T-helper 1 cell treated with Interleukin-12 subunit alpha and Interleukin-12 subunit beta and Interleukin-4 antibody, amounts not matched to agents 30 ng/mL and 1 ng/mL, for 36 hours (primary cell): Measurements from ENCODE around the gene ESYT1. TPM values are rescaled to one million over a fixed set of nuclear protein-coding genes. Genes with fewer than 3 reads are reported as not detected.

Experiments
- intact Hi-C: fragments of 100-400 bp; cut with micrococcal nuclease; formaldehyde crosslinking; loops from one replicate; pipeline ENCODE4 v1.15.1; 2024
- total RNA-seq: library from RNA; stranded (reverse); gene quantifications from 2 replicates; pipeline ENCODE4 v1.2.3, GENCODE V29; 2022

ESYT1 gene
- total RNA-seq, 1 donor from 2014 or later, result 261 TPM

- intact Hi-C loops, result loop anchor here (1.0 to 5.0 kb wide), 13 partner anchors 8 to 1156 kb away; partner anchors contain the start of genes ANKRD52, COQ10A, CS and MYL6
Observed at GRCh38 chr12:56126732-56127239, 1.3 kb upstream of the ESYT1 start.

DNA sequence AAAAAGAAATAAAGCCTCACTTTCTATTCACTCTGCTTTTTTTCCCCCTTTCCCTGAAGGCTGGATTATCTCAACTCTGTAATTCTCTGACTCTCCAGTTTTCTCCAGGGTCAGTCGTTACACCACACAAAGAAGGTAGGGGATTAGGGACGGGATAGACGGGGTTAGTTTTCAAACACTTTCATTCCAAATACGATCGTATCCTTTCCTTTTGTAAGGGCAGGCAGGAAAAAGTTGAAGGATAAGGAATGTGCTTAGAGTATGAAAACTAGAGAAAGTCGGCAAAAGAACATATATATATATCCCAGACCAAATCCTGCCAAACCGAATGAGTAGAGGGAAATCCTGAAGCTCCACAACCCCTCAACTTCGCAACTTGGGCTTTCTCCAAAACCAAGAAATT lies 581 bp upstream of the ESYT1 start:
- intact Hi-C loops, result loop anchor here (1.0 to 5.0 kb wide), 5 partner anchors 23 to 1155 kb away; partner anchors contain the start of genes ANKRD52, COQ10A, PA2G4 and TIMELESS

- intact Hi-C loops, result loop anchor here (1.0 to 5.0 kb wide), 5 partner anchors 10 to 1154 kb away; partner anchors contain the start of genes PYM1 and SPRYD4
Observed at GRCh38 chr12:56128670-56129205, 671 bp downstream of the ESYT1 start.

- intact Hi-C loops, result loop anchor here (1.0 to 5.0 kb wide), 3 partner anchors 9 to 1153 kb away; partner anchors contain the start of gene SPRYD4
Observed at GRCh38 chr12:56129206-56129941, 1.3 kb downstream of the ESYT1 start.

- intact Hi-C loops, result loop anchor here (1.0 to 5.0 kb wide), 3 partner anchors 8 to 1152 kb away; partner anchors contain the start of gene SPRYD4
Observed at GRCh38 chr12:56129942-56130495, 2.0 kb downstream of the ESYT1 start.

DNA sequence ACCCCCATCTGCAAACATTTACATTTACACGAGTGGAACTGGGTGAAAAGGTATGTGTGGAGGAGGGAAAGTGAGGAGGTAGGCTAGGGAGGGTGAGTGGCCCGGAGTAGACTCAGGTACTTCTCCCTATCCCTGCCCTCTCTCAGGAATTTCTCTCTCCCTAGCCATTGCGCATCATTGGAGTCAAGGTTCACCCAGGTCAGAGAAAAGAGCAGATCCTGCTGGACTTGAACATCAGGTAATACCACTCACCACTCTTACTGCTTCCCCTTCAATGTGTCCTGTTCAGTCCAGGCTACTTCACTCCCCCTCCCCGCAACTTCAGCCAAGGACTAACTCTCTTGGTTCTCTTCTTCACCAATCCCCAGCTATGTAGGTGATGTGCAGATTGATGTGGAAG lies 2.8 kb downstream of the ESYT1 start:
- intact Hi-C loops, result no loop called here

DNA sequence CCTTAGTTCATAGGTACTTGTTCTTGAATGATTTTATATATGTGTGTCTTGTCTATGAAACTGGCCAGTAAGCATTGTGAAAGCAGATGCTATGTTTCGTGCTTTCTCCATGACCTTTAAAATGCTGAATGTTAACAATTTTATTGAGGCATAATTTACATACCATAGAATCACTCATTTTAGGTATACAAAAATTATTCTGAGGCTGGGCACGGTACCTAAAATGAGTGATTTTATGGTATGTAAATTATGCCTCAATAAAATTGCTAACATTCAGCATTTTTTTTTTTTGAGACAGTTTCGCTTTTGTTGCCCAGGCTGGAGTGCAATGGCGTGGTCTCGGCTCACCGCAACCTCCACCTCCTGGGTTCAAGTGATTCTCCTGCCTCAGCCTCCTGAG lies 6.8 kb downstream of the ESYT1 start:
- intact Hi-C loops, result no loop called here

DNA sequence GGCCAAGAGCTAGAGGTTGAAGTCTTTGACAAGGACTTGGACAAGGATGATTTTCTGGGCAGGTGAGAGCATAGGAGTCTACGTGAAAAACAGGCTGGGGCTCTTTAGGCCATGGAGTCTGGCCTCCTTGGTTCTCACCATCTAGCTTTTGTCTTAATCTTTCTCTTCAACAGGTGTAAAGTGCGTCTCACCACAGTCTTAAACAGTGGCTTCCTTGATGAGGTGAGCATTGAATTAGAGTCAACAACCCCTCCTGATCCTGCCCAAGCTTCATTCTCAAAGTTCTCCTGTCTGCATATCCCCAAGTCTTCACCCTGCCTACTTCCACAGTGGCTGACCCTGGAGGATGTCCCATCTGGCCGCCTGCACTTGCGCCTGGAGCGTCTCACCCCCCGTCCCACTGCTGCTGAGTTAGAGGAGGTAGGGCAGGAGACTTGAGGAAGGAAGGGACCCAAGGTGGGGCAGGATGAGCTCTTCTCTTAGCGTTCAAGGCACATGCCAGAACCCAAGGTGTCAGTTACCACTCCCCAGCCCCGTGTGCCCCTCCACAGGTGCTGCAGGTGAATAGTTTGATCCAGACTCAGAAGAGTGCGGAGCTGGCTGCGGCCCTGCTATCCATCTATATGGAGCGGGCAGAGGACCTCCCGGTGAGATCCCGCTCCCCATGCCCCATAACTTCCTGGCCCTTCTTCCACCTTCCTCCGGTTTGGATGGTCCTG lies 9.9 kb downstream of the ESYT1 start:
- intact Hi-C loops, result loop anchor here (1.0 kb wide), 1 partner anchor 9 kb away; no protein-coding TSS in a partner anchor

- intact Hi-C loops, result no loop called here
Observed at GRCh38 chr12:56141946-56142784, 14.1 kb downstream of the ESYT1 start.

- intact Hi-C loops, result no loop called here
Observed at GRCh38 chr12:56143217-56143616, 15.2 kb downstream of the ESYT1 start.

DNA sequence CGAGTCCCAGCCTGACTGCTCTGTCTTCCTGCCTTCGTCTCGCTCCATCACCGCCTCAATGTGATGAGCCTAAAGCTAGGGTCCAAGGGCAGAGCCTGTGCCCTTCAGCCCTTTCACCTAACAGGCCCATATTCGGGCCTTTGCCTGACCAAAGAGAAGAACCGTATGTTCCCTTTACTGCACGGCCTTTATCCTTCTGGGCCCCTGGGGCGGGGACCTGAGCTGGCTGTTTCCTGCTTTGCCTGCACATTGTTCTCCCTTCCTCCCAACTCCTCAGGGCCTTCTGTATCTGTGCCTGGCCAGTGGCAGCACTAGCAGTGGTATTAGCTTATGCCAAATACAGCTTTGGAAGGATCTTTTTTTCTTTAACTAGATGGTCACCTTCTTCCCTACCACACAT lies 15.8 kb downstream of the ESYT1 start:
- intact Hi-C loops, result no loop called here

DNA sequence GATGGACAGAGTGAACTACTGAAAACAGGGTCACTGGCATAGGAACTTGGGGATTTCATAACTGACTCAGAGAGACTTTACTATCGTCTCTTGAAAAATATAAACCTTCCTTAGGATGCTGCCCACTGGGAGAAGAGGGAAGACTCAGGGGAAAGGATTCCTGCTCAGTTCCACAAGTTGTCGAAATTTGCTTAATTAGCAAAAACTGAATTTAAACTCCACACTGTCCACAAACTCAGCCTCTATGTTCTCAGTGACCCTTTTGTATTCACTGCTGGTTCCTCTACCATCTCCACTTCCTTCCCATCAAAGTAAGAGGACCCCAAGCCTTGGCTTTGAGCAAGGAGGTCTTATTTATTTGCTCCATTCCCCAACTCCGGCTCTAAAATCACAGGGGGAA lies 17.1 kb downstream of the ESYT1 start:
- intact Hi-C loops, result no loop called here

DNA sequence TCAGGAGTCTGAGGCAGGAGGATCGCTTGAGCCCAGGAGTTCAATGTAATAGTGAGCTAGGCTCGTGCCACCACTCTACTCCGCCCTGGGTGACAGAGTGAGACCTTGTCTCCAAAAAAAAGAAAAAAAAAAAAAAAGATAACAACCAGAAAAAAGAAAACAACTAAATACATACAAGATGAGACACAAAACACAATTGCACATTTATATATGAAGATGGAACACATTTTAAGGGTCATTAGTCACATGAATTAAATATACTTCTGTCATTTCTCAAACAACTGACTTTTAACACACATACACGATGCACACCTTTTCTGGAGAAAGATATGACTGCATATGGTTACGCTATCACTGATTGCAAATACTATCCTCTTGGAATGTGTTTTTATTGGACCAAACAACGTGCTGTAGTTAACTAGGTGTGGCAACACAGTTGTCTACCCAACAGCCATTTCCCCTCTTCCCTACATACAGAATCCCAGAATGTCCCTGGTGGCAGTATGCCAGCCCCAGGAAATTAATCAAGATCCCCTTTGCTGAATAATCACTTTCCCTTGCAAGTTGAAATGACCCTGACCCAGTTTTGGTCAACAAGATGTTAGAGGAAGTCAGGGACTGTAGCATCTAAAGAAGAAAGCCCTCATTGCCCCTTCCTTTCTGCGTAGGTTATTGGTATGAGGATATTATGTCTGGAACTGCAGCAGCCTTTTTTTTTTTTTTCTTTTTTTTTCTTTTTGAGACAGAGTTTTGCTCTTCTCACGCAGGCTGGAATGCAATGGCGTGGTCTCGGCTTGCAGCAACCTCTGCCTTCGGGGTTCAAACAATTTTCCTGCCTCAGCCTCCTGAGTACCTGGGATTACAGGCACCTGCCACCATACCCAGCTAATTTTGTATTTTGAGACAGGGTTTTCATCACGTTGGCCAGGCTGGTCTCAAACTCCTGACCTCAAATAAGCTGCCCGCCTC lies 18.7 kb downstream of the ESYT1 start:
- intact Hi-C loops, result no loop called here

- intact Hi-C loops, result loop anchor here (5.0 kb wide), 1 partner anchor 333 kb away; the partner anchor contains the start of genes ORMDL2 and SARNP
Observed at GRCh38 chr12:56150563-56150962, 22.5 kb downstream of the ESYT1 start.

DNA sequence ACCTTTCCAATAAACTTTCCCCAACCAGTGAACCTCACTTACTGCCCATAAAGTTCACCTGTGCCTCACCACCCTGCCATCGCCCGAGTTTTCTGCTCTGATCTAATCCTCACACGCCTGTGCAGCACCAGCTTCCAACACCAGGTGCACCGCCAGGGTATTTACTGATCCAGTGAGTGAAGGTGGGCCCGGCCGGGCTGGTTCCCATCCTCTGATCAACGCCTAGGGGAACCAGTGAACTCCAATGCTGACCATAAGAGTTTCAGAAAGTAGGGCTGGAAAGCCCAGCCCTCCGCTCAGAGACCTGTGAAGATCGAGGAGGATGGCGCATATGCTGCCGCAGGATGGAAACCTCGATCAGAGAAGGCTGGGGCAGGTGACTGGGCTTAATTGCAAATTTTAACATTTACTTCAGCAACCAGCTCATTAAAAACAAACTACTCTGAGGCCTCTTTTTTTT lies 23.6 kb downstream of the ESYT1 start:
- intact Hi-C loops, result loop anchor here (1.0 to 5.0 kb wide), 11 partner anchors 9 to 334 kb away; partner anchors contain the start of genes DGKA, ORMDL2, PA2G4 and RPS26

DNA sequence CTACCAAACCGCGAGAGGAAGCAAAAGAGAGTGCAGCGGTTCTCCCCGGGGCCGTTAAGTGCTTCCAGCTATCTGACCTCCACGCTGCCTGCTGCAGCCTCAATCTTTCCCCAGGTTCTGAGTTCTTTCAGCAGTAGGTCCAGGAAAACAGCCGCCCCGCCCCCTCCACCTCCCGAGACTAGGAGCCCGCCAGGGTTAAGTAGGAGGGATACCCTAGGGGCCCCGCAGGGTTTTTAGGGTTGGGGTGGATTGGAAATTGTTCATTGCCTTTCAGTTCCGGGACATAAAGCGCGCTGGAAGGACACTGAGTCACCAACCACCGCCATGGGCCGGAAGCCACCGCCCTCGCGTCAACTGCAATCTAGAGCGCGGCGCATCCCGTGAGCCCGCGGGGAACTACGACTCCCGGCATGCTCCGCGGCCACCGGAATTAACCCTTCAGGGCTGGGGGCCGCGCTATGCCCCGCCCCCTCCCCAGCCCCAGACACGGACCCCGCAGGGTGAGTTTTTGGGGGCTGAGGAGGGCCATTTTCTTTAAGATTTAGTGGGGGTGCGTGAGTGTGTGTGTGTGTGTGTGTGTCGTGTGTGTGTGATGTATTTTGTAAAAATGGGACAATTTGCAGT lies 24.2 kb downstream of the ESYT1 start, which contains the start of gene MYL6B:
Gene MYL6B (plus strand): TSS at position 456 of the 624 bp plus-strand sequence. CDS start 1,332 bp downstream, outside the sequence.
- intact Hi-C loops, result loop anchor here (1.0 to 5.0 kb wide), 10 partner anchors 8 to 335 kb away; partner anchors contain the start of genes DGKA, ORMDL2, PA2G4 and RPS26

GRCh38 chr12:56152756-56153677 lies 24.9 kb downstream of the ESYT1 start:
- intact Hi-C loops, result loop anchor here (1.0 to 5.0 kb wide), 10 partner anchors 7 to 336 kb away; partner anchors contain the start of genes DGKA, ORMDL2, PA2G4 and RPS26
